K562 (cell line): ENCODE measurements around the gene EEF1A1. TPM values are rescaled to one million over a fixed set of nuclear protein-coding genes. Genes with fewer than 3 reads are reported as not detected.

Experiments
- ATAC-seq: fragments of 200-7000 bp; cut with Tn5 transposase; 3 replicates; pipeline ENCODE4 v1.9.1; 2020; ENCODE audit warnings: moderate library complexity
- BruUV-seq: library from RNA; stranded (reverse); fragments of 400-500 nt; replicated peaks from 2 replicates; lab custom pipeline; 2021; lab: Mats Ljungman, UMichigan
- CTCF ChIA-PET: fragments of 300-600 bp; formaldehyde crosslinking; extraction: SDS; loops from one replicate; lab custom pipeline; 2021; ENCODE audit warnings: low intra/inter-chr PET ratio; lab: Yijun Ruan, JAX
- POLR2A ChIA-PET: fragments of 300-600, 350-650 bp; sonication (Branson Sonifier 250); formaldehyde crosslinking; extraction: SDS; loops from one replicate; lab custom pipeline; 2021; ENCODE audit warnings: antibody characterized with exemption, inconsistent platforms; lab: Yijun Ruan, JAX
- DNase-seq, 4 experiments: peaks; one replicate each; pipeline versions ENCODE4 v3.0.0 to v3.0.0-alpha.2; 2011 to 2018; ENCODE audit warnings: low spot score in 3 of 4, mixed read lengths in 3 of 4; ENCODE audit errors: extremely low read depth in 1 of 4
- FAIRE-seq: peaks from 2 replicates; lab custom pipeline; 2011; peaks lifted over from hg19 to GRCh38; lab: Jason Lieb, UNC
- H2AFZ ChIP-seq: 2 replicates; pipeline ENCODE4 v1.6.0; 2011; ENCODE audit warnings: low read depth, low read length, control low read depth, inconsistent platforms
- H3K27ac ChIP-seq: fragments of 200-600 bp; 3 replicates; pipeline ENCODE4 v1.8.0; 2011; ENCODE audit warnings: low read depth, mild to moderate bottlenecking, control low read depth, inconsistent platforms, low read length, moderate library complexity, mixed read lengths; ENCODE audit errors: extremely low read depth
- H3K27me3 ChIP-seq, 2 experiments: fragments of 300-600 bp in 1 of 2; 2 replicates in 1 of 2; 3 replicates in 1 of 2; pipeline versions ENCODE4 v1.6.0 to v1.8.0; 2011; ENCODE audit warnings: inconsistent platforms in 2 of 2, low read length in 2 of 2, mild to moderate bottlenecking in 1 of 2, mixed read lengths in 1 of 2, moderate library complexity in 1 of 2; ENCODE audit not compliant: control insufficient read depth in 2 of 2, insufficient read depth in 2 of 2
- H3K36me3 ChIP-seq: fragments of 300-600 bp; 3 replicates; pipeline ENCODE4 v1.8.0; 2011; ENCODE audit warnings: mild to moderate bottlenecking, low read length, inconsistent platforms; ENCODE audit not compliant: control insufficient read depth, insufficient read depth
- H3K4me1 ChIP-seq, 2 experiments: fragments of 200-600 bp in 1 of 2; replicated peaks in 1 of 2; 2 replicates in 1 of 2; 3 replicates in 1 of 2; pipeline versions ENCODE4 v1.5.1 to v1.8.0; 2011; ENCODE audit warnings: inconsistent platforms in 2 of 2, low read length in 2 of 2, mild to moderate bottlenecking in 1 of 2, mixed read lengths in 1 of 2, moderate library complexity in 1 of 2; ENCODE audit not compliant: control insufficient read depth in 2 of 2, insufficient read depth in 2 of 2
- H3K4me2 ChIP-seq: 2 replicates; pipeline ENCODE4 v1.6.1; 2011; ENCODE audit warnings: low read length, control low read depth, inconsistent platforms, mixed read lengths; ENCODE audit not compliant: insufficient read depth
- H3K4me3 ChIP-seq: fragments of 200-600 bp; sonication (generic), shearing (Covaris generic); 2 replicates; pipeline ENCODE4 v1.5.1; 2016; ENCODE audit warnings: control low read depth, inconsistent platforms
- H3K79me2 ChIP-seq: fragments of 200-600 bp; 3 replicates; pipeline ENCODE4 v1.8.0; 2011; ENCODE audit warnings: low read length, inconsistent platforms; ENCODE audit not compliant: control insufficient read depth, insufficient read depth
- H3K9ac ChIP-seq, 2 experiments: 2 replicates each; pipeline versions ENCODE4 v1.6.0 to v1.6.1; 2011; ENCODE audit warnings: low read depth in 2 of 2, low read length in 2 of 2, control low read depth in 1 of 2, inconsistent platforms in 1 of 2, mild to moderate bottlenecking in 1 of 2, mixed read lengths in 1 of 2; ENCODE audit not compliant: insufficient read depth in 1 of 2
- H3K9me1 ChIP-seq: one replicate; pipeline ENCODE4 v1.6.0; 2011; ENCODE audit warnings: inconsistent platforms, mild to moderate bottlenecking, low read length, moderate library complexity; ENCODE audit not compliant: control insufficient read depth, insufficient read depth
- H3K9me3 ChIP-seq: replicated peaks from 2 replicates; pipeline ENCODE4 v1.5.1; 2011; ENCODE audit warnings: low read depth, low read length, inconsistent platforms; ENCODE audit not compliant: control insufficient read depth, insufficient read depth
- H4K20me1 ChIP-seq: replicated peaks from 2 replicates; pipeline ENCODE4 v1.6.1; 2011; ENCODE audit warnings: low read length, inconsistent platforms, mixed read lengths; ENCODE audit not compliant: control insufficient read depth, insufficient read depth
- CTCF ChIP-seq, 3 experiments: IDR thresholded peaks in 2 of 3; conservative IDR thresholded peaks in 1 of 3; 2 replicates each; pipeline ENCODE4 v1.5.1; 2011 to 2012; ENCODE audit warnings: low read length in 3 of 3, mild to moderate bottlenecking in 3 of 3, control low read depth in 2 of 3, improper control_type of control experiment in 1 of 3, inconsistent platforms in 1 of 3, low read depth in 1 of 3, mixed read lengths in 1 of 3, moderate library complexity in 1 of 3; ENCODE audit not compliant: insufficient read depth in 2 of 3
- DLX4 ChIP-seq: fragments of 250-450 bp; sonication (Bioruptor Pico); IDR thresholded peaks from 2 replicates; pipeline ENCODE4 v1.6.1; 2021; ENCODE audit warnings: mild to moderate bottlenecking
- PHTF2 ChIP-seq: fragments of 250-450 bp; sonication (Bioruptor Pico); IDR thresholded peaks from 2 replicates; pipeline ENCODE4 v1.5.0; 2021; ENCODE audit warnings: mild to moderate bottlenecking
- WGBS: fragments of 100-300 bp; shearing (Covaris generic); methylation state at CpG from one replicate; pipeline ENCODE4 v1.1.6; 2016; ENCODE audit warnings: low coverage, mixed read lengths; ENCODE audit not compliant: insufficient coverage; ENCODE audit errors: missing lambda C conversion rate; 5-methylcytosine and 5-hydroxymethylcytosine counted together
- in situ Hi-C: fragments of 300-500 bp; cut with MboI; formaldehyde crosslinking; loops from 4 replicates; pipeline ENCODE4 v1.15.0; 2018; ENCODE audit warnings: inconsistent platforms, mixed read lengths
- intact Hi-C: fragments of 100-400 bp; cut with micrococcal nuclease; formaldehyde crosslinking; loops from 2 replicates; pipeline ENCODE4 v1.14.2; 2022
- polyA plus RNA-seq, 8 experiments: library from polyadenylated mRNA; depleted of rRNA in 4 of 8; stranded (reverse) in 5 of 8; unstranded in 3 of 8; fragments of >200 nt; fragmentation: Nextera tagmentation in 2 of 8; fragmentation: Illumina TruSeq in 1 of 8; extraction: Ambion mirVana in 2 of 8; extraction: Trizol in 1 of 8; gene quantifications; 2 replicates each; pipeline versions ENCODE4 v1.2.1 to v1.2.3, GENCODE V29; 2011 to 2014; ENCODE audit warnings: inconsistent platforms in 1 of 8, missing spikeins in 1 of 8
- total RNA-seq, 7 experiments: library from RNA; depleted of rRNA in 6 of 7; stranded (reverse); fragments of >200 nt in 6 of 7; fragmentation: Illumina TruSeq in 2 of 7; extraction: Trizol in 2 of 7; gene quantifications; 2 replicates each; pipeline versions ENCODE4 v1.2.1 to v1.2.3, GENCODE V29; 2011 to 2021; ENCODE audit warnings: low replicate concordance in 1 of 7

EEF1A1 gene
- total and polyA plus RNA-seq, 9 of the 15 experiments (the other 6 are each of a cell fraction or from before 2014, with no cell fraction given): 6,453 to 17,323 (median 11,082) TPM

- intact Hi-C loops: no loop called here
- no peak overlapping the region for H3K9ac ChIP-seq
- CTCF ChIA-PET: interaction anchor here (0.6 kb wide), 1 partner anchor 31 kb away, joined by 6 read pairs; no protein-coding TSS in a partner anchor
- peak overlapping the region; percentile 10 for H2AFZ ChIP-seq
- no peak overlapping the region for H3K4me3 ChIP-seq
- peak in 2 of 3 experiments; percentile 28 to 46; a peak in 2 of 6 replicates for TF ChIP-seq CTCF (IDR thresholded peaks at IDR 0.05 in 2 of 3, conservative IDR thresholded peaks at IDR 0.05 in 1 of 3; ENCODE audit: insufficient read depth in 2 of 3, low read depth in 1 of 3, low read length in 3 of 3)
- no peak for TF ChIP-seq PHTF2
- TF ChIP-seq DLX4 (CRISPR knock-in tag): no peak
- H3K79me2 ChIP-seq: no peaks in the 10 kb centered on the region
- no peak overlapping the region for H3K4me2 ChIP-seq
- no peaks in the 10 kb centered on the region for H4K20me1 ChIP-seq
- FAIRE-seq: peak; percentile 70
- H3K9me1 ChIP-seq: no peaks in the 10 kb centered on the region
- BruUV-seq: no TSS peak
- no peaks in the 10 kb centered on the region for H3K36me3 ChIP-seq
- no peak for DNase-seq
- no peaks in the 10 kb centered on the region; a peak in 1 of 5 replicates for H3K4me1 ChIP-seq
- in situ Hi-C loops: no loop called here
- POLR2A ChIA-PET: interaction anchor here (0.8 to 2.4 kb wide), 8 partner anchors 8 to 37 kb away, joined by 3 to 20 read pairs (median 4); partner anchors contain the start of gene EEF1A1
- H3K27me3 ChIP-seq: no peaks in the 10 kb centered on the region
- ATAC-seq: peak; percentile 80
- 54% methylated on average over 10 of the region's 12 CpGs for WGBS
- H3K27ac ChIP-seq: no peak overlapping the region
- no peaks in the 10 kb centered on the region for H3K9me3 ChIP-seq
Measured at GRCh38 chr6:73548458-73549446, 27.9 kb upstream of the EEF1A1 start.
